Vagina (tissue), 2 donors: Measurements from ENCODE around the gene FLRT3. TPM values are rescaled to one million over a fixed set of nuclear protein-coding genes. Genes with fewer than 3 reads are reported as not detected.

Experiments
- DNase-seq, 2 donors: peaks; one replicate each; pipeline ENCODE4 v3.0.0-alpha.2; 2017; ENCODE audit errors: extremely low spot score in 2 of 2
- H3K27ac ChIP-seq: fragments of 200-600 bp; sonication (generic); one replicate; pipeline ENCODE4 v1.5.1; 2019
- H3K27me3 ChIP-seq: fragments of 200-600 bp; sonication (generic); one replicate; pipeline ENCODE4 v1.5.1; 2019
- H3K36me3 ChIP-seq, 2 donors: fragments of 200-600 bp; sonication (generic); one replicate each; pipeline ENCODE4 v1.5.1; 2017 to 2019
- H3K4me1 ChIP-seq: fragments of 200-600 bp; sonication (generic); one replicate; pipeline ENCODE4 v1.5.1; 2019
- H3K4me3 ChIP-seq, 2 donors: fragments of 200-600 bp; sonication (generic); 1 replicate in 1 of 2; 2 replicates in 1 of 2; pipeline ENCODE4 v1.5.1; 2016 to 2019
- H3K9me3 ChIP-seq: fragments of 200-600 bp; sonication (generic); one replicate; pipeline ENCODE4 v1.5.1; 2019
- CTCF ChIP-seq, 3 experiments: fragments of 450-650 bp in 2 of 3; fragments of 200-600 bp in 1 of 3; sonication (generic) in 1 of 3; IDR thresholded peaks; one replicate each; pipeline ENCODE4 v1.5.1; 2017 to 2019; ENCODE audit warnings: antibody characterized with exemption in 3 of 3, mild to moderate bottlenecking in 2 of 3, moderate library complexity in 2 of 3
- POLR2A ChIP-seq, 2 donors: fragments of 450-650 bp; IDR thresholded peaks; one replicate each; pipeline ENCODE4 v1.6.1; 2017; ENCODE audit warnings: antibody characterized with exemption in 2 of 2, mild to moderate bottlenecking in 2 of 2, moderate library complexity in 2 of 2
- POLR2AphosphoS5 ChIP-seq, 2 donors: sonication (generic); formaldehyde crosslinking; IDR thresholded peaks; one replicate each; pipeline ENCODE4 v1.9.0; 2017; ENCODE audit warnings: antibody characterized with exemption in 2 of 2, mild to moderate bottlenecking in 2 of 2, low read depth in 1 of 2; ENCODE audit not compliant: insufficient read depth in 1 of 2
- intact Hi-C: fragments of 100-400 bp; cut with DNase I; formaldehyde crosslinking; loops from one replicate; pipeline ENCODE4 v1.15.1; 2023
- total RNA-seq: library from RNA; depleted of rRNA; stranded (reverse); fragments of >200 nt; gene quantifications from one replicate; pipeline ENCODE4 v1.2.3, GENCODE V29; 2016

The FLRT3 gene
- total RNA-seq, 1 donor from 2014 or later = 4.7 TPM

- no peak overlapping the region for H3K4me3 ChIP-seq
Observed at GRCh38 chr20:14332866-14333265, 4.5 kb downstream of the FLRT3 start.

GRCh38 chr20:14331646-14332045, 5.8 kb downstream of the FLRT3 start:
- Histone ChIP-seq H3K9me3 (no peaks in the 10 kb centered on the region), H3K27ac (no peak overlapping the region), H3K4me3 (no peak overlapping the region), H3K36me3 (peaks cover 0 to 10% of the 10 kb centered on the region in 2 donors), H3K4me1 (peaks cover 16% of the 10 kb centered on the region), H3K27me3 (no peaks in the 10 kb centered on the region)
- no peak for DNase-seq
- intact Hi-C loops = no loop called here
- TF ChIP-seq CTCF (IDR thresholded peaks at IDR 0.05) = no peak
- no peak for TF ChIP-seq POLR2AphosphoS5 (IDR thresholded peaks at IDR 0.05; ENCODE audit: insufficient read depth in 1 of 2, low read depth in 1 of 2)
- TF ChIP-seq POLR2A (IDR thresholded peaks at IDR 0.05) = no peak

More at GRCh38 chr20:14332866-14333265, 4.5 kb downstream of the FLRT3 start:
- no peaks in the 10 kb centered on the region for H3K27me3 ChIP-seq
- H3K9me3 ChIP-seq = no peaks in the 10 kb centered on the region
- no peak for DNase-seq
- peaks cover 20% of the 10 kb centered on the region for H3K4me1 ChIP-seq
- no peak for TF ChIP-seq POLR2A (IDR thresholded peaks at IDR 0.05)
- no peak for TF ChIP-seq CTCF (IDR thresholded peaks at IDR 0.05)
- no peak for TF ChIP-seq POLR2AphosphoS5 (IDR thresholded peaks at IDR 0.05; ENCODE audit: insufficient read depth in 1 of 2, low read depth in 1 of 2)
- no peaks in the 10 kb centered on the region for H3K36me3 ChIP-seq
- intact Hi-C loops = no loop called here
- H3K27ac ChIP-seq = no peak overlapping the region

- intact Hi-C loops = no loop called here
- no peak overlapping the region for H3K4me3 ChIP-seq
- H3K36me3 ChIP-seq = no peaks in the 10 kb centered on the region
- H3K27ac ChIP-seq = no peak overlapping the region
- H3K27me3 ChIP-seq = no peaks in the 10 kb centered on the region
- H3K9me3 ChIP-seq = no peaks in the 10 kb centered on the region
- TF ChIP-seq POLR2AphosphoS5 (IDR thresholded peaks at IDR 0.05; ENCODE audit: insufficient read depth in 1 of 2, low read depth in 1 of 2) = no peak
- no peak for TF ChIP-seq CTCF (IDR thresholded peaks at IDR 0.05)
- no peak for TF ChIP-seq POLR2A (IDR thresholded peaks at IDR 0.05)
- H3K4me1 ChIP-seq = no peaks in the 10 kb centered on the region
- no peak for DNase-seq
Observed at GRCh38 chr20:14319704-14320103, 17.7 kb downstream of the FLRT3 start.

GRCh38 chr20:14313341-14314020, 23.9 kb downstream of the FLRT3 start:
- DNase-seq = no peak
- H3K36me3 ChIP-seq = no peaks in the 10 kb centered on the region
- no peaks in the 10 kb centered on the region for H3K27me3 ChIP-seq
- no peaks in the 10 kb centered on the region for H3K4me1 ChIP-seq
- H3K4me3 ChIP-seq = no peak overlapping the region
- no peak for TF ChIP-seq CTCF (IDR thresholded peaks at IDR 0.05)
- TF ChIP-seq POLR2A (IDR thresholded peaks at IDR 0.05) = no peak
- no peak for TF ChIP-seq POLR2AphosphoS5 (IDR thresholded peaks at IDR 0.05; ENCODE audit: insufficient read depth in 1 of 2, low read depth in 1 of 2)
- intact Hi-C loops = no loop called here
- H3K9me3 ChIP-seq = no peaks in the 10 kb centered on the region
- H3K27ac ChIP-seq = no peak overlapping the region

- no peak overlapping the region for H3K27ac ChIP-seq
- no peaks in the 10 kb centered on the region for H3K4me1 ChIP-seq
- no peak for DNase-seq
- H3K9me3 ChIP-seq = no peaks in the 10 kb centered on the region
- H3K36me3 ChIP-seq = no peaks in the 10 kb centered on the region
- no peak overlapping the region for H3K4me3 ChIP-seq
- TF ChIP-seq POLR2A (IDR thresholded peaks at IDR 0.05) = no peak
- no peak for TF ChIP-seq POLR2AphosphoS5 (IDR thresholded peaks at IDR 0.05; ENCODE audit: insufficient read depth in 1 of 2, low read depth in 1 of 2)
- no peak for TF ChIP-seq CTCF (IDR thresholded peaks at IDR 0.05)
- intact Hi-C loops = no loop called here
- no peaks in the 10 kb centered on the region for H3K27me3 ChIP-seq
Observed at GRCh38 chr20:14312001-14312400, 25.4 kb downstream of the FLRT3 start.
